NCI-H2029 treated with DMSO at 0.1 percent for 48 hours (cell line): ENCODE data around the gene PFKP.

Experiments used
- DNase-seq: peaks from one replicate; lab custom pipeline; 2025; lab: John Stamatoyannopoulos, UW

Gene PFKP

DNA sequence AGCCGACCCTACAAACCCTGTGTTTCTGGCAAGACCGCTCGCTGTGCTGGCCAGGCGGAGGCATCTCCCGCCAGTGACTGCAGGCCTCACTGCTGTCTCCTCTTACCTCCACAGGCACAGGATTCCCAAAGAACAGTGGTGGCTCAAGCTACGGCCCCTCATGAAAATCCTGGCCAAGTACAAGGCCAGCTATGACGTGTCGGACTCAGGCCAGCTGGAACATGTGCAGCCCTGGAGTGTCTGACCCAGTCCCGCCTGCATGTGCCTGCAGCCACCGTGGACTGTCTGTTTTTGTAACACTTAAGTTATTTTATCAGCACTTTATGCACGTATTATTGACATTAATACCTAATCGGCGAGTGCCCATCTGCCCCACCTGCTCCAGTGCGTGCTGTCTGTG, 69.0 kb downstream of the PFKP start:
- no peak for DNase-seq

GRCh38 chr10:3136763-3137611, 69.6 kb downstream of the PFKP start:
- DNase-seq = no peak

DNA sequence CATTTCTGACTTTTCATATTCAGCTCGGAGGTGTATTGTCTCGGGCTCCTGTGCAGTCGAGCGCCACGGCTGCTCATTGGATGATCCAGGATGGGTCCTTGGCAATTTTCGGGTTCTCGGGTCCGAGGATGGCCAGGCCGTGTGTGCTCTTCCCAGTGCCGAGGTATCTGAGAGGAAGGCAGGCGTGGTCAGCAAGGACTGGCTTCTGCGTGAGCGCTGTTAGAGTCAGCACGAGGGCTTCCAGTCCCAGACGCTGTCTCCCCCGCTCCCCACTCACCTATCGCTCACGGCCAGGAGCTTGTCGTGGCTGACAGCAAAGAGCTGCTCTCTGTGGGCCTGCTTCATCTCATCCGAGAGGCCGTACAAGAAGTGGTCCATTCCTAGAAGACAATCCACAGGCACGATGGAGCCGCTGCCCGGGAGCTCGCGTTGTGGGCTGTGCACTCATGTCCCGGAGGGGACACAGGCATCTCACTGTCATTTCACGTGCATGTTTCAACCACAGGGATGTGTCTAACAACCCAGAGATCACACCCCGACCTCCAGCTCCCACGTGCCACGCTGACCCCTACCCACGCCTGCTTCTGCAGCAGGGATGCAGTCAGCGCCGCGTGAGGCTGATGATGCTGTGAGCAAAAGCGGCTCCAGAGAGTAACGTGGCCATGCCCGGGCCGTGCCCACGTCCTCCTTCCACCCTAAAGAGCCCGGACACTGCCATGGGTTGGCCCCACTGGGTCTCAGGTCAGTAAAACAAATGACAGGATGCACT, 70.8 kb downstream of the PFKP start:
- no peak for DNase-seq

DNA sequence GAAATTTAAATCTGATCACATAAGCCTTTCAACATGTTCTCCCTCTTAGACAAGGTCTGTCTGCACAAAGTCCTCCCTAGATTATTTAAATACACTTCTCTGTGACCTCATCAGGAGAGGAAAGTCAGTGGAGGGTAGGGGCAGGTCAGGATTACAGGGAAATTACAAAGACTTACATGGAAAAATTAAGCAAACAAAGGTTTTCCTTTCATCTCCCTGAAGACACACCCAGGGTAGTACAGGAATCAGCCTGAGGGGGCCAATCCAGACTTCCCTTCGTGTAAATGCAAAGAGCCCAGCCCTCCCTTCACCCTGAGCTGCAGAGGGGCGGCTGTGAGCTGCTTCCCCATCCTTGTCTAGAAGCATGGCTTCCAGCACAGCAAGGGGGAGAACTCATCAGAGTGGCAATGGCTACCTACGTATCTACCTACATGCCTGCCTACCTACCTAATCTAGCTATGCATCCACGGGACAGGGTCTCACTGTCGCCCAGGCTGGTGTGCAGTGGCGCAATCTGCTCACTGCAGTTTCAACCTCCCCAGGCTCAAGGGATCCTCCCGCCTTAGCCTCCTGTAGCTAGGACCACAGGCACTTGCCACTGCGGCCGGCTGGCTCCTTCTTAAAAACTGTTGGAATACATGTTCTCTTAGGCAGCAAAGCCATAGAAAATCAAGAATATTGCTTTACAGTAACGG, 72.0 kb downstream of the PFKP start:
- DNase-seq = no peak

GRCh38 chr10:3140280-3140679, 72.9 kb downstream of the PFKP start:
- DNase-seq = no peak

DNA sequence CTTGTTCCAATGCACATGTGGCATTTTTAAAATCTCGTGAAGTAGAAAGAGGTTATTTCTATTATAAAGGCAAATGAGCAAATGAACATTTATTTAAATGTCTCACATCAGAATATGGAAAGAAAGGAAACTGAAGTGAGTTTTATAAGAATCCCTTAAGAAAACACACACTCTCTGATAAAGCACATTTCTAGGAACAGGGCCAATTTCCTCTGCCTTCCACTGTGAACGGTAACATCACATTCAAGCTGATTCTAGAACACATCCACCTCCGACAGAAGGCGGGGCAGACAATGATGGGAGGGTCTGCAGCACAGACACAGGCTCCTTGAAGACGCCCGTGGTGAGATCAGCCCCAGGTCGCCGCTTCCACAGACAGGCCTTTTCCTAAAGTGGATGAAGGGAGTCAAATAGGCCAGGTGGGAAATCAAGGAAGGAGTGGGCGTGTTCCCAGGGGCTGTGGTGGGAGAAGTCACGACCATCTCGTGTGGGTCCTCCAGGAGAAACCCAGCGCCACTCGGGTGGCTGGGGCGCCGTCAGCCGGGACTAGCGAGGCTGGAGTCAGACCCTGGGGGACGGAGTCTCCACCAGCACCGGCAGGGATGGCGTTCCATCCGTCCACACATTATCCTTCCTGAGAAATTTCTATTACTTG, 74.1 kb downstream of the PFKP start:
- DNase-seq = no peak

DNA sequence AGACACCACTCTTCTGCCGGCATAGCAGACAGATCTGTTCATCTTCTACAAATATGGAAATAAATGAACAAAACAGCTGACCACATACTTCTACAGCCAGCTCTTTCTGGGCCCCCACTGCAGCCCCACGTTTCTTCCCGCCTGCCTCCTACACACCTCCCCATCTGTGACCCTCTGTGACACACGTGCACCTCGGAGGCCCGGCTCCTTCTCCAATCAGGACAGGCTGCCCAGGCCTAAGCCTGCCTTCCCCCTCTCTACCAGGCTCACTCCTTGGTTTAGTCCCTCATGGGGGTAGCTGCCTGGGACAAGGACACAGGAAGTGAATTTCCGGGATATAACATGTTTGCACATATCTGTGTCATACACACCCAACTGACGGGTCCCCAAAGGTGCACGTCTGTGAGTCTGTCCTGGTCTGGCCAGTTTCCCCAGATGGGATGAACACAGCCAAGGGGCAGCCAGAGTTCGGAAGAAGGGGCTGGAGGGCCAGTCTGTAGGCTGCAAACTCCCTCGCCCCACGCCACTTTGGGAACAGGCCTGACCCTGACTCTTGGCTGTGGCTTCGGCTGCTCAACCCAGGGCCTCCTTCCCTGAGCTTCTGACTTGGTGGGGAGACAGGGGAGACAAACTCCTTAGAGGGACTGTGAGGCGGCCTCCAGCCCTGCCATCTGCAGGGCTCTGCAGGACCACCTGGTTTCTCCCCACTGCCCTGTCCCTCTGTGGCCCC, 75.0 kb downstream of the PFKP start:
- no peak for DNase-seq

- no peak for DNase-seq
These were observed 76.0 kb downstream of the PFKP start for GRCh38 chr10:3143366-3143765.

DNA sequence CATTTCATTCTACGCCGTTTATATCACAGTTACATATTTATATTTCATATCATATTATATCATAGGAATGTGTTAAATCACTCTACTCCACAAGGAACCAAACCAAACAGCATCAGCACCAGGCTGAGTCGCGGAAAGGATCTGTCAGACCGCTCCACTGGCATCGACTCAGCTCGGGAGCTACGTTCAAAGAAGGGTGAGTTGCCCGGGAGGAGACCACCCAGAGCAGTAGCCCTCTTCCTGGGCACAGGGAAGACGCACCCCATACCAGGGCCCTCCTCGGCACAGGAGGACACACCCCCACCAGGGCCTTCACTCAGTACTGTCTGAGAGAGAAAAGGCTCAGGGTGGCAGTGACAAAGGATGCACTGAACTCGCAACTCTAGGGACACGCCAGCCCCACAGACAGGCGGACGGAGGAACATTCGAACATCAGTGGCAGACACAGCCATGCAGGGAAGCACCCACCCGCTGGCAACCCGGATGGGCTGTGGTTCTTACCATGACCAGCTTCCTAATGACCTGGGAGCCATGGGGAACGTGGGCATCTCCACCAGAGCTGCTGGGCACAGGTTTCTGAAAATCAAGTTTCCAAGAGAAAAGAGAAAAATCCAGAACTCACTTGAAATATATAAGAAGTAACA, 76.6 kb downstream of the PFKP start:
- DNase-seq = no peak

DNA sequence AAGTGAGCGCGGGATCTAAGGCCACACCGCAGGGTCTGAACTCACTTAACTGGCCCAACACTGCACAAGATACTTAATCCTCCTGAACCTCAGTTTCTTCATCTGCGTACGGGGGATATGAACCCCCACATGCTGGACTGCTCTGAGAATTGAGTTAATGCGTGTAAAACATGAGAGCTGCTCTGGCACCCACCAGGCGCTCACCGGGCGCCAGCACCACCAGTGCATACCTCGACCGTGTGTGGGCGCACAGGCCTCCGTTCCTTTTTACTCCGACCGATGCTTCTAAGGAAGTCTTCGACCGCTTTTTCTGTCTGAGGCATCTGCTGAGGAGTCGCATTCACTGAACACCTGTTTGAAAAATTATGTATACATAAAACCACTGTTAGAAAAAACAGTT, 78.0 kb downstream of the PFKP start:
- no peak for DNase-seq

GRCh38 chr10:3146289-3146688, 78.9 kb downstream of the PFKP start:
- DNase-seq = no peak

- no peak for DNase-seq
These were observed 79.9 kb downstream of the PFKP start for GRCh38 chr10:3147117-3147820.

- DNase-seq = no peak
These were observed 80.7 kb downstream of the PFKP start for GRCh38 chr10:3148041-3148440.

- DNase-seq = no peak
These were observed 81.6 kb downstream of the PFKP start for GRCh38 chr10:3148994-3149393.

GRCh38 chr10:3149918-3150317, 82.6 kb downstream of the PFKP start:
- DNase-seq = no peak

GRCh38 chr10:3150366-3150765, 83.0 kb downstream of the PFKP start:
- DNase-seq = no peak

DNA sequence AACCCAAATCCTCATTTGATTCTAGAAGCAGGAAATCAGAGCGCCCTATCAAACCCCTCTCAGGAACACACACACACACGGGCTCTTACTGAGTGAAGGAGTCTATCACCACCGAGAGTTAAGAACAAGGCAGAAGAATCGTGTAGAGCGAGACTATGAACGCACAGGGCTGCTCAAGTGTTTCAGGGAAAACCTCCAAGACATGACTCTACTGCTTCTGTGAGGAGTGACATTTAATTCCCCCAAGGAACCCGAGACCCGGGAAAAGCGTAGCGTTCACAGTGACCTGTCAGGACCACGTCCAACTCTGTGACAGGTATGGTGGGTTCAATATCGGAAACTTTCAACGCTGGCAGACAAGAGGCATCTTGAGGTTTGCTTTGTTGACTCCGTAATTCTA, 83.6 kb downstream of the PFKP start:
- DNase-seq = no peak

GRCh38 chr10:3151889-3152565, 84.7 kb downstream of the PFKP start:
- DNase-seq = no peak

DNA sequence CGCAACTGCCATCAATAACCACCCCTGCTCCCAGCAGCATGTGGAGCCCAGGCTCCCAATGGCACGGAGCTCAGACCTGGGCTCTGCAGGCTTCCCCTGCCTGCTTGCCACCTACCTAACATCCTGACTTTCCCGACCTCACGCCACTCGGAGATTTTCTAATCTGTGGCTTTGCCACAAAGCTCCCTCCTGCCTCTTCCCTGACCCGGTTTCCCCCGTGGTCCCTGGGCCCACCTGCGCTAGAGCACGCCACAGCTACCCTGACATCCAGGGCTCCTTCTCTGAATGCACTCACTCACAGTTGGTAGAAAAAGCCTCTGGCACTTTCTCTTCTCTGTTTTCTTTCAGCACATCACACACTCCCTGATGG, 85.2 kb downstream of the PFKP start:
- no peak for DNase-seq

DNA sequence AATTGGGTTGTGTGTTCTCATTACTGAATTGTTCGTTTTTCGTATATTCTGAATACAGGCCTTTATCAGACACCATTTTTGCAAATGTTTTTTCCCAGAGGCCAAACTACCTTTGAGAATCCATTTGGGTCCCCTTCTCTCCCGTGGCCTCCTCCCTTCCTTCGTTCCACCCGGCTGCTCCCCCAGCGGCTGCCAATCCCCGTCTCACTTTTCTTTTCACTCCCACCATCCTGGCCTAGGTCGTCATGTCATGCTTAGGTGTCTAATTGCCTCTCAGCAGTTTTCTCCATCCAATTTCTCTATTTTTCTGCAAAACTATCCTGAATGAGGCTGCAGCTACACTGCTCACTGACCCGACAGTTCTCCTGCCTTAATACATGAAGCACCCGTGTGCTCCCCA, 87.3 kb downstream of the PFKP start:
- no peak for DNase-seq
